Activated T-cell treated with anti-CD3 and anti-CD28 coated beads, Interleukin-2, amount 50 U/mL, for 72 hours (primary cell): Measurements from ENCODE around the gene ITFG1. TPM values are rescaled to one million over a fixed set of nuclear protein-coding genes. Genes with fewer than 3 reads are reported as not detected.
"Not testable (repeated sequence)": the region's sequence is repeated elsewhere in the genome, so short reads cannot be mapped to it uniquely, and the experiment has no call there.

Source experiments
- ATAC-seq, 2 donors: fragments of 150-1000 bp; cut with Tn5 transposase; replicated peaks in 1 of 2; 2 replicates each; pipeline ENCODE4 v1.10.0; 2021; ENCODE audit warnings: moderate library complexity in 2 of 2, mild to moderate bottlenecking in 1 of 2
- DNase-seq, 2 donors: peaks; one replicate each; pipeline ENCODE4 v3.0.0; 2021 to 2022; ENCODE audit warnings: mixed read lengths in 1 of 2
- H3K27ac Mint-ChIP-seq: one replicate; pipeline ENCODE4 v1.8.0; 2022; ENCODE audit warnings: mild to moderate bottlenecking, moderate library complexity, mixed read lengths
- H3K27me3 Mint-ChIP-seq: one replicate; pipeline ENCODE4 v1.8.0; 2022; ENCODE audit warnings: low read depth, mixed read lengths
- H3K36me3 Mint-ChIP-seq, 2 donors: one replicate each; pipeline ENCODE4 v1.8.0; 2022; ENCODE audit warnings: mixed read lengths in 2 of 2, mild to moderate bottlenecking in 1 of 2; ENCODE audit not compliant: insufficient read depth in 2 of 2
- H3K4me1 Mint-ChIP-seq: one replicate; pipeline ENCODE4 v1.8.0; 2022; ENCODE audit warnings: low read depth, mixed read lengths
- H3K4me3 Mint-ChIP-seq, 2 donors: one replicate each; pipeline ENCODE4 v1.8.0; 2022; ENCODE audit warnings: mild to moderate bottlenecking in 2 of 2, mixed read lengths in 2 of 2, moderate library complexity in 2 of 2
- H3K9me3 Mint-ChIP-seq, 2 donors: one replicate each; pipeline ENCODE4 v1.8.0; 2022; ENCODE audit warnings: mixed read lengths in 2 of 2
- total RNA-seq, 2 donors: library from RNA; stranded (reverse); gene quantifications; one replicate each; pipeline ENCODE4 v1.2.3, GENCODE V29; 2022

Gene ITFG1
- total RNA-seq, 2 donors from 2014 or later = 23.4 to 27.3 TPM

DNA sequence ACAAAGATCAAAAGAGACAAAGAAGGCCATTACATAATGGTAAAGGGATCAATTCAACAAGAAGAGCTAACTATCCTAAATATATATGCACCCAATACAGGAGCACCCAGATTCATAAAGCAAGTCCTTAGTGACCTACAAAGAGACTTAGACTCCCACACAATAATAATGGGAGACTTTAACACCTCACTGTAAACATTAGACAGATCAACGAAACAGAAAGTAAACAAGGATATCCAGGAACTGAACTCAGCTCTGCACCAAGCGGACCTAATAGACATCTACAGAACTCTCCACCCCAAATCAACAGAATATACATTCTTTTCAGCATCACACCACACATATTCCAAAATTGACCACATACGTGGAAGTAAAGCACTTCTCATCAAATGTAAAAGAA lies 20.8 kb downstream of the ITFG1 start:
- DNase-seq, ATAC-seq, H3K27ac Mint-ChIP-seq, H3K4me3 Mint-ChIP-seq, H3K9me3 Mint-ChIP-seq, H3K27me3 Mint-ChIP-seq: not testable (repeated sequence)
- Mint-ChIP-seq H3K4me1 (peaks cover 15% of the 10 kb centered on the region), H3K36me3 (peaks cover 11 to 25% of the 10 kb centered on the region in 2 donors)

DNA sequence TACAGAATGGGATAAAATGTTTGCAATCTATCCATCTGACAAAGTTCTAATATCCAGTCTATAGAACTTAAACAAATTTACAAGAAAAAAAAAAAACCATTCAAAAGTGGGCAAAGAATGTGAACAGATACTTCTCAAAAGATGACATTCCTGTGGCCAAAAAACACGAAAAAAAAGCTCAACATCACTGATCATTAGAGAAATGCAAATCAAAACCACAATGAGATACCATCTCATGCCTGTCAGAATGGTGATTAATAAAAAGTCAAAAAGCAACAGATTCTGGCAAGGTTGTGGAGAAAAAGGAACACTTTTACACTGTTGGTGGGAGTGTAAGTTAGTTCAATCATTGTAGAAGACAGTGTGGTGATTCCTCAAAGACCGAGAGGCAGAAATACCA lies 26.6 kb downstream of the ITFG1 start:
- H3K4me1 Mint-ChIP-seq = peaks cover 22% of the 10 kb centered on the region
- DNase-seq, H3K9me3 Mint-ChIP-seq, H3K4me3 Mint-ChIP-seq, H3K27me3 Mint-ChIP-seq, ATAC-seq, H3K36me3 Mint-ChIP-seq, H3K27ac Mint-ChIP-seq: not testable (repeated sequence)

DNA sequence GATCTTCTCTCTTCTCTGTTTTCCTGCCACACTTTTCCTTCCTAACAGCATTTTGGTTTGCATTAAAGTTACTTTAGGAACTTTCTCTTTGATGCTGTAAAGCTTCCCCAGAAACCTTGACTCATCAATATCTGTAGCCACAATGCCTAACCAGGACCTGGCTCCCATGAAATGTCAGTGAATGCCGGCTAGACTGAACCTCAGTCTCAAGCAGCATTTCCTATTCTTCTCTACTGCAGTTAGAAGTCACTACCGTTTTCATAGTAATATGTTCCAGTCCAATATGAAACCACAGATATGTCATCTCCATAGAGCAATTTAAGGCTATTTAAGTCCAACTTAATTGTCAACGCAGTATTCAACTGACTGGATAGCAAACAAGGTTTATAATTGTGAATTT lies 28.9 kb downstream of the ITFG1 start:
- no peak overlapping the region for H3K4me3 Mint-ChIP-seq
- peaks cover 20% of the 10 kb centered on the region for H3K4me1 Mint-ChIP-seq
- no peak overlapping the region for H3K27ac Mint-ChIP-seq
- no peaks in the 10 kb centered on the region for H3K9me3 Mint-ChIP-seq
- peaks cover 0 to 8% of the 10 kb centered on the region in 2 donors for H3K36me3 Mint-ChIP-seq
- no peak for DNase-seq
- H3K27me3 Mint-ChIP-seq = no peaks in the 10 kb centered on the region
- no peak for ATAC-seq

DNA sequence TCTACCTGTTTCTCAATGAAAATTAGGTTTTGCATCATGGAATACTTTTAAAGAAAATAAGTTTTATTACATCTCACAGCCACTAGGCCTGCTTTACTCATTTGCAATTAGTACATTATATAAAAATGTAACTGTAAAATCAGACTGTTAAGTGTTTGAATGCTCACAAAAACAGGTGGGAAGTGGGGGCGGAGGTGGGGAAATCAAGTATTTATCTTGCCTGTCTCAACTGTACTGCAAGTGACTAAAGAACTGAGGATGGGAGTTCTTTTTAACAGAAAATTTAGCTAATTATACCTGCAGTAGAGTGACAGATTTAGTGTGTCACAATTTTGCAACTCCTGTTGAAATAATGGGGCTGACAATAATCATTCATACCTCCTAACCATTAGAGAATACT lies 34.1 kb downstream of the ITFG1 start:
- no peak overlapping the region for H3K27ac Mint-ChIP-seq
- no peak for ATAC-seq
- DNase-seq = no peak
- peaks cover 7 to 11% of the 10 kb centered on the region in 2 donors for H3K36me3 Mint-ChIP-seq
- no peak overlapping the region for H3K4me3 Mint-ChIP-seq
- H3K27me3 Mint-ChIP-seq = no peaks in the 10 kb centered on the region
- H3K9me3 Mint-ChIP-seq = peaks cover 0 to 2% of the 10 kb centered on the region in 2 donors
- H3K4me1 Mint-ChIP-seq = peaks cover 2% of the 10 kb centered on the region

DNA sequence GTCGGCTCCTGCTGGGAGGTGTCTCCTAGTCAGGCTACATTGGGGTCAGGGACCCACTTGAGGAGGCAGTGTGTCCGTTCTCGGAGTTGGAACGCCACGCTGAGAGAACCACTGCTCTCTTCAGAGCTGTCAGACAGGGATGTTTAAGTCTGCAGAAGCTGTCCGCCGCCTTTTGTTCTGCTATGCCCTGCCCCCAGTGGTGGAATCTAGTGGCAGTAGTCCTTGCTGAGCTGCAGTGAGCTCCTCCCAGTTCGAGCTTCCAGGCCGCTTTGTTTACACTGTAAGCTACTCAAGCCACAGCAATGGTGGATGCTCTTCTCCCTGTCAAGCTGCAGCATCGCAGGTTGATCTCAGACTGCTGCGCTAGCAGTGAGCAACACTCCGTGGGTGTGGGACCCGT lies 36.0 kb downstream of the ITFG1 start:
- Mint-ChIP-seq H3K36me3 (peaks cover 7 to 11% of the 10 kb centered on the region in 2 donors), H3K27me3 (no peaks in the 10 kb centered on the region), H3K27ac (no peak overlapping the region), H3K9me3 (peaks cover 0 to 2% of the 10 kb centered on the region in 2 donors), H3K4me3 (no peak overlapping the region), H3K4me1 (no peaks in the 10 kb centered on the region)
- ATAC-seq (no peak), DNase-seq (no peak)

DNA sequence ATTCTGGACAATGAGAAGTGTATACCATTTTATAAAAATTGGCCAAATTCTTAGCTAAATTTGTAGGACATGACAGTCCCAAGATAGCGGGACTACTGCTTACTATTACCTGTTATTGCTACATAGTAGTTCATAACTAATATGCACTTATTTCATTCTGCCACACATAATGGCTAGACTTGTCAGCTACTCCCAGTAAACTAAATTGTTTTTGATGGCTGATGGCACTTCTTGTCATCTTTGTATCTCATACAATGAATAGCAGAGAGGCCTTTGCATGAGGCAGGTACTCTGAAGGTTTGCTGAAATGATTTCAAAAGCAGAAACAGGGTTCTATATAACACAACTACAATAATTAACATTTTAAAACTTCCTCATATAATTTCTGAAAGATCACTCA lies 44.0 kb downstream of the ITFG1 start:
- Mint-ChIP-seq H3K4me1 (no peaks in the 10 kb centered on the region), H3K9me3 (peaks cover 0 to under 1% of the 10 kb centered on the region in 2 donors), H3K27me3 (no peaks in the 10 kb centered on the region), H3K27ac (no peak overlapping the region), H3K36me3 (peaks cover 0 to 5% of the 10 kb centered on the region in 2 donors), H3K4me3 (no peak overlapping the region)
- ATAC-seq (no peak), DNase-seq (no peak)

DNA sequence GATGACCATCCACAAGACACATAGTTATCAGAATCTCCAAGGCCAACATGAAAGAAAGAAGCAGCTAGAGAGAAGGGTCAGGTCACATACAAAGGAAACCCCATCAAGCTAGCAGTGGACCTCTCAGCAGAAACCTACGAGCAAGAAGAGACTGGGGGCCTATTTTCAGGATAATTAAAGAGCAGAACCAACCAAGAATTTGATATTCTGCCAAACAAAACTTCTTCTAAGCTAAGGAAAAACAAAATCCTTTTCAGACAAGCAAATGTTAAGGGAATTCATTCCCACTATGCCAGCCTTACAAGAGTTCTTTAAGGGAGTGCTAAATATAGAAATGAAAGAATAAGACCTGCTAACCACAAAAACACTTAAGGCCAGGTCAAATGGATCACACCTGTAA lies 47.8 kb downstream of the ITFG1 start:
- Mint-ChIP-seq H3K4me3 (no peak overlapping the region), H3K27me3 (no peaks in the 10 kb centered on the region)
- no peak for ATAC-seq

DNA sequence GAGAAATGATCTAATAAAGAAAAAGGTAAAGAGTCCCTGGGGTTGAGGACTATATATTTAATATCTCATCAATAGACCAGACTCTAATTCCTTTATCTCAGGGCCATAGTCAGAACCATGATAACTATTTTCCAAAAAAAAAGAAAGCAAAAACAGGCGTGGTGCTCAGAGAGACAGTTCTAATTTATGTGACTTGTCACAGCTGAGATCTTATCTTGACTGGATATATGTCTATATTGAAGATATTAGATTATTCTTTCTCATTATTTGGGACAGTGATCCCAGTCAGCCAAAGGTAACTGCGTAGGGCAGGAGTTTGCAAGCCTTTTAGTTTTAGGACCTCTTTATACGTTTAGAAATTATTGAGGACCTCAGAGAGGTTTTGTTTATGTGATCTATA lies 52.4 kb downstream of the ITFG1 start:
- ATAC-seq (no peak), DNase-seq (no peak)
- no peaks in the 10 kb centered on the region for H3K4me1 Mint-ChIP-seq
- peaks cover 0 to 2% of the 10 kb centered on the region in 2 donors for H3K9me3 Mint-ChIP-seq
- no peak overlapping the region for H3K4me3 Mint-ChIP-seq
- no peaks in the 10 kb centered on the region for H3K27me3 Mint-ChIP-seq
- no peak overlapping the region for H3K27ac Mint-ChIP-seq
- peaks cover 0 to 1% of the 10 kb centered on the region in 2 donors for H3K36me3 Mint-ChIP-seq

More for the DNA sequence above, 47.8 kb downstream of the ITFG1 start:
- H3K4me1 Mint-ChIP-seq = no peaks in the 10 kb centered on the region
- no peak overlapping the region for H3K27ac Mint-ChIP-seq
- H3K36me3 Mint-ChIP-seq = peaks cover 0 to 3% of the 10 kb centered on the region in 2 donors
- no peak for DNase-seq
- peaks cover 0 to 2% of the 10 kb centered on the region in 2 donors for H3K9me3 Mint-ChIP-seq

DNA sequence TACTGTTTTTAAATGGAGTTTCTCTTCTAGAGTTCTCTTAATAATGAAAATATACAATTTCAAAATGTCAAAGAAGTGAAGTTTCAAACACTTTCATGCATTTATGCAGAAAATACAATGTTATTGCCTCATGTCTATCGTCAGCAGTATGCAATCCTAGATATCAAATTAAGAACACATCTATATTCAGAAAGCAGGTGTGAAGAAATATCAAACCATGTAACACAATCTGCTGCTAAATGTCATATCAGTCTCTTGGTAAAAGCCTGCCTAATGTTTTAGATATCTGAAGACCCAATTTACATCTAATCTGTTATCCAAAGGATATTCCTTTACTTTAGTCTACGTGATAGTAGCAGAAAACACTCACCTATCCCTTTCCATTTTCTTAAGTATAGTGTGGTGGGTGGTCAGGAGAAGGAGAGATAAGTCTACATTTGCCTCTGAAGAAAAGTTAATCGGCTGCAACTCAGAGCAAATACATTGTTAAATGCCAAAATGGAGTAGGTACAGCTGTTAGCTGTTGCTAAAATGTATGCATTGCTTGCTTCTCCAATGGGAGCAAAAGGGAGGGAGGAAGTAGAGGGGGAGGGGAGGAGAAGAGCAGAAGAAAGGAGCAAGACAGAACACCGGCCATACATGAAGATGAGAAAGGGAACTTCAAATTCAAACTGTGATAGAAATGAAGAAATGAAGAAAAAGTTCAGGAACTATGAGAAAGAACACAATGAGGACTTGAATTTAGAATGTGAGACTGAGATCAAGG lies 64.9 kb downstream of the ITFG1 start:
- H3K4me3 Mint-ChIP-seq = no peak overlapping the region
- H3K27me3 Mint-ChIP-seq = no peaks in the 10 kb centered on the region
- H3K9me3 Mint-ChIP-seq = no peaks in the 10 kb centered on the region
- DNase-seq (no peak), ATAC-seq (no peak)
- H3K4me1 Mint-ChIP-seq = peaks cover 33% of the 10 kb centered on the region
- peaks cover 0 to 5% of the 10 kb centered on the region in 2 donors for H3K36me3 Mint-ChIP-seq
- no peak overlapping the region for H3K27ac Mint-ChIP-seq

DNA sequence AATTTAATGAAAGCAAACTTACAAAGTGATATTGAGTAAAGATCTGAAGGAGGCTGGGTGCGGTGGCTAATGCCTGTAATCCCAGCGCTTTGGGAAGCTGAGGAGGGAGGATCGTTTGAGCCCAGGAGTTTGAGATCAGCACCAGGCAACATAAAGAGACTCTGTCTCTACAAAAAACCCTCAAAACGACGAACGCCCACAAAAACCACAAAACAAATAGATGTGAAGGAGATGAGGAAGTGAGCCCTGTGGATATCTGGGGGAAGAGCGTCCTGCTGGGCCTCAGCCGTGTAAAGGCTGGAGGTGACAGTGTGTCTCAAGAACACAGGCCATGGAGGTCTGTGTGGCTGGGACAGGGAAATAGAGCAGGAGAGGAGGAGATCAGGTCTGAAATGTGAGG lies 68.8 kb downstream of the ITFG1 start:
- ATAC-seq = no peak
- Mint-ChIP-seq H3K9me3 (no peaks in the 10 kb centered on the region), H3K4me3 (no peak overlapping the region), H3K36me3 (peaks cover 0 to 6% of the 10 kb centered on the region in 2 donors), H3K4me1 (peaks cover 33% of the 10 kb centered on the region), H3K27me3 (no peaks in the 10 kb centered on the region), H3K27ac (peak overlapping the region; percentile 0)
- no peak for DNase-seq

DNA sequence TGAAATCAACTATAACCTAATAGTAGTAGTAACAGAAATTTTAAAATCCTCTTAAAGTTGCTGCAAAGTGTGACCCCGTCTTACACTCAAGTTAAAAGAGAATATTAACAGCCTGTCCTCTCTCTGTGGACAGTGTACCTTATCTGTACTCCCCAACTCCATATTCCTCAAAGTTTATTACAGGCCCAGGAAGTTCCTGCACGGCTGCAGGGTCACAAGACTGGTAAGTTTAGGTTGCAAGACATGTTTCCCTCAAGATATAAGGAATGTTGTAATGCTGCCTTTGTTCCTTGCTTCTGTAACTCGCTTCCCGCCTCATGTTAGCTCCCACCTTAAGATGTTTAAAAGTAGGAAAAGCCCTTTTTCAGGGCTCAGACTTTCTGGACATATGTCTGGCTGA lies 72.2 kb downstream of the ITFG1 start:
- no peak overlapping the region for H3K27ac Mint-ChIP-seq
- no peak for ATAC-seq
- H3K27me3 Mint-ChIP-seq = no peaks in the 10 kb centered on the region

DNA sequence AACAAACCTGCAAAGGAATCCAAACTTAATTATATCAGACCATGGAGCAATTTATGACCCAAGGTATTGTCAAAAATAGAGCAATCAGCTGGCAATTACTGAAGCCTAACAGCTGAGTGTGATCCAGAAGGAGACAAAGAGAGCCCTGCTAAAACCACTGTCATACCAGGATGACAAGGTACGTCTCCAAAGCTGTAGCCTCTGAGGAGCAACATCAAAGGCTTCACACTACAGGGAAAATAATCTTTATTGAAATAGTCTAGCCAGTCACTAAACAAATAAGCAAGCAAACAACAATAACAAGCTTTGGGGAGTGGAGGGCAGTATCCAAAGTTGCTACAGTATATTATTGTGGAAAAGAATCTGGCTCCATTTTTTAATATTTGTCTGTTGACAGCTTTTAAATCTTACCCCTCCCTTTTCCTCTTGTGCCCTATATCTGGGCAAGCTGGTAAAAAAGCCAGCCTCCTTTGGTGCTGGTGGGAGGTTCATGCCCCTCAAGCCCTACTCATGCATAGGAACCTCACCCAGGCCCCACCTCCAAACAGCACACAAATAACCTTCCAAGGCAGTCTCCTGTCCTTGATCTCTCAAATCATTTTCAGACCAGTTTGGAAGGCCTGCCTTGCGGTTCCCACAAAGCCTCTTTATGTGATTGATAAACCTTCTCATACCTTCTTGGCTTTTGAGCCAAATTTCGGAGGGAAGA lies 73.7 kb downstream of the ITFG1 start:
- Mint-ChIP-seq H3K36me3 (peaks cover 0 to 2% of the 10 kb centered on the region in 2 donors), H3K27ac (no peak overlapping the region), H3K4me3 (no peak overlapping the region), H3K4me1 (peaks cover 7% of the 10 kb centered on the region), H3K27me3 (no peaks in the 10 kb centered on the region), H3K9me3 (no peaks in the 10 kb centered on the region)
- ATAC-seq (no peak), DNase-seq (no peak)

More for the DNA sequence above, 72.2 kb downstream of the ITFG1 start:
- peaks cover 15% of the 10 kb centered on the region for H3K4me1 Mint-ChIP-seq
- no peak overlapping the region for H3K4me3 Mint-ChIP-seq
- no peaks in the 10 kb centered on the region for H3K9me3 Mint-ChIP-seq
- peaks cover 0 to 2% of the 10 kb centered on the region in 2 donors for H3K36me3 Mint-ChIP-seq
- DNase-seq = no peak

DNA sequence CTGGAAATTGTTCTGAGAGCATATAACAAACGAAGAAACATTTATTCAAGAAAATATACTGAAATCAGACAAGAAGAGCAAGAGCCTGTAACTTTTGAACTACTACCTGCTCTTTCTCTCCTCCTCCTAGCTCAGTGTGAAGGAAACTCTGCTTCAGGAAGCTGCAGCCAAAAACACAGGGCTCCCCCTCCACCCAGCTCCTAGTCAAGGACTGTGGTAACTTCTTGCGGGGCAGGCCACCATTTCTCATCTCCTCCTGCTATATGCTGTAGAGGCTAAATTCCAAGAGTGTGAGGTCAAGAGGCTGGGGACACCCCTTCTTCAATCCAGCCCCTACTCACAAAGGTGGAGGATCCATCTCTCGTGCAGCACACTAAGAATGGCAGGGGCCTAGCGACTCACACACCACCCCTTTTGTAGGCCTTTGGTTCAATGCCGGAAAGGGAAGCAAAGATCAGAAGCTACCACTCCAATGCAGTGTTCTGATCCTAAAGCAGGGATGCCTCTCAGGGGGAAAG lies 74.6 kb downstream of the ITFG1 start:
- H3K27ac Mint-ChIP-seq = no peak overlapping the region
- no peaks in the 10 kb centered on the region for H3K27me3 Mint-ChIP-seq
- no peak for DNase-seq
- H3K4me3 Mint-ChIP-seq = no peak overlapping the region
- H3K4me1 Mint-ChIP-seq = no peaks in the 10 kb centered on the region
- ATAC-seq = no peak
- H3K36me3 Mint-ChIP-seq = peaks cover 0 to 2% of the 10 kb centered on the region in 2 donors
- H3K9me3 Mint-ChIP-seq = no peaks in the 10 kb centered on the region
